A172 (cell line): ENCODE results near the gene AVPR1A. TPM values are rescaled to one million over a fixed set of nuclear protein-coding genes. Genes with fewer than 3 reads are reported as not detected.

Experiments used
- DNase-seq: peaks from one replicate; pipeline ENCODE4 v3.0.0-alpha.2; 2015; ENCODE audit warnings: low spot score
- total RNA-seq: library from RNA; depleted of rRNA; stranded (reverse); fragments of >200 nt; shearing (Covaris generic); gene quantifications from 2 replicates; pipeline ENCODE4 v1.2.3, GENCODE V29; 2014; rRNA removed

AVPR1A gene
- total RNA-seq, 1 experiment from 2014 or later, result not detected

- DNase-seq, result no peak
These were observed 55.5 kb downstream of the AVPR1A start for GRCh38 chr12:63095369-63095980.

- DNase-seq, result no peak
These were observed 57.3 kb downstream of the AVPR1A start for GRCh38 chr12:63093711-63094110.

- no peak for DNase-seq
These were observed 57.9 kb downstream of the AVPR1A start for GRCh38 chr12:63093084-63093483.

Other genes with a start within 250 kb of the AVPR1A start
- gene PPM1H, start 216.1 kb downstream of the AVPR1A start, total RNA-seq, result 7.0 and 9.2 TPM in 2 replicates